Gastrocnemius medialis (tissue), 4 donors: ENCODE data around the gene MAP3K12. TPM values are rescaled to one million over a fixed set of nuclear protein-coding genes. Genes with fewer than 3 reads are reported as not detected.

Experiments
- ATAC-seq, 2 donors: fragments of 150-250 bp; one replicate each; pipeline ENCODE4 v1.9.1; 2016
- DNase-seq, 2 donors: peaks; one replicate each; pipeline ENCODE4 v3.0.0-alpha.2; 2019
- H3K27ac ChIP-seq, 4 donors: fragments of 200-600 bp; sonication (generic); 1 replicate in 1 of 4; 2 replicates in 3 of 4; pipeline ENCODE4 v1.5.1; 2016 to 2018; ENCODE audit warnings: mild to moderate bottlenecking in 2 of 4, moderate library complexity in 1 of 4
- H3K27me3 ChIP-seq, 3 donors: fragments of 200-600 bp; sonication (generic) in 2 of 3; 1 replicate in 1 of 3; 2 replicates in 2 of 3; pipeline versions ENCODE4 v1.5.1 to v1.6.0; 2016 to 2019; ENCODE audit warnings: mild to moderate bottlenecking in 1 of 3, moderate library complexity in 1 of 3
- H3K36me3 ChIP-seq, 2 donors: fragments of 200-600 bp; sonication (generic) in 1 of 2; one replicate each; pipeline ENCODE4 v1.5.1; 2017 to 2018
- H3K4me1 ChIP-seq, 2 donors: fragments of 200-600 bp; sonication (generic) in 1 of 2; one replicate each; pipeline ENCODE4 v1.5.1; 2016 to 2017; ENCODE audit warnings: mild to moderate bottlenecking in 2 of 2
- H3K4me3 ChIP-seq, 4 donors: fragments of 200-600 bp; sonication (generic) in 3 of 4; 1 replicate in 1 of 4; 2 replicates in 3 of 4; pipeline ENCODE4 v1.5.1; 2016 to 2019; ENCODE audit warnings: mild to moderate bottlenecking in 2 of 4
- H3K9me3 ChIP-seq, 3 donors: fragments of 200-600 bp; sonication (generic) in 2 of 3; 1 replicate in 1 of 3; 2 replicates in 2 of 3; pipeline ENCODE4 v1.5.1; 2016 to 2019
- CTCF ChIP-seq, 5 experiments: fragments of 450-650 bp in 3 of 5; fragments of 200-600 bp in 2 of 5; sonication (generic) in 2 of 5; IDR thresholded peaks in 4 of 5; conservative IDR thresholded peaks in 1 of 5; 1 replicate in 4 of 5; 2 replicates in 1 of 5; pipeline ENCODE4 v1.5.1; 2016 to 2019; ENCODE audit warnings: antibody characterized with exemption in 5 of 5, mild to moderate bottlenecking in 3 of 5, moderate library complexity in 3 of 5
- POLR2A ChIP-seq, 2 donors: fragments of 450-650 bp; IDR thresholded peaks; one replicate each; pipeline ENCODE4 v1.6.1; 2017; ENCODE audit warnings: antibody characterized with exemption in 2 of 2, mild to moderate bottlenecking in 2 of 2, moderate library complexity in 2 of 2
- in situ Hi-C, 4 donors: fragments of 200-750 bp; cut with MboI; loops; one replicate each; pipeline versions ENCODE4 v1.15.0 to v1.8.0; 2017; ENCODE audit warnings: low sequenced_read_pairs in 4 of 4
- intact Hi-C: fragments of 100-400 bp; cut with DNase I; formaldehyde crosslinking; loops from one replicate; pipeline ENCODE4 v1.15.1; 2023; ENCODE audit warnings: low total_unique reads
- total RNA-seq, 4 donors: library from RNA; depleted of rRNA; stranded (reverse); fragments of >200 nt; gene quantifications; one replicate each; pipeline versions ENCODE4 v1.1.0 to v1.2.3, GENCODE V29; 2016

The MAP3K12 gene
- total RNA-seq, 4 donors from 2014 or later: 1.1 to 9.9 (median 3.8) TPM

GRCh38 chr12:53504004-53504920, 5.0 kb upstream of the MAP3K12 start:
- TF ChIP-seq POLR2A (IDR thresholded peaks at IDR 0.05) (no peak), CTCF (IDR thresholded peaks at IDR 0.05 in 4 of 5, conservative IDR thresholded peaks at IDR 0.05 in 1 of 5) (no peak)
- no peaks in the 10 kb centered on the region for H3K27me3 ChIP-seq
- in situ Hi-C loops: loop anchor here in 2 of 4 donors (10.0 kb wide), 2 partner anchors 59 to 179 kb away; partner anchors contain the start of genes AAAS (in 1 of the 2) and PRR13 (in 1 of the 2)
- peak overlapping the region in 3 of 4 donors; percentile 69 to 90 (median 75) for H3K27ac ChIP-seq
- H3K4me1 ChIP-seq: peaks cover 23 to 27% of the 10 kb centered on the region in 2 donors
- H3K36me3 ChIP-seq: peaks cover 0 to 19% of the 10 kb centered on the region in 2 donors
- no peak overlapping the region for H3K4me3 ChIP-seq
- intact Hi-C loops: loop anchor here (5.0 kb wide), 1 partner anchor 287 kb away; no protein-coding TSS in a partner anchor
- DNase-seq: no peak
- no peaks in the 10 kb centered on the region for H3K9me3 ChIP-seq
- ATAC-seq: no peak

DNA sequence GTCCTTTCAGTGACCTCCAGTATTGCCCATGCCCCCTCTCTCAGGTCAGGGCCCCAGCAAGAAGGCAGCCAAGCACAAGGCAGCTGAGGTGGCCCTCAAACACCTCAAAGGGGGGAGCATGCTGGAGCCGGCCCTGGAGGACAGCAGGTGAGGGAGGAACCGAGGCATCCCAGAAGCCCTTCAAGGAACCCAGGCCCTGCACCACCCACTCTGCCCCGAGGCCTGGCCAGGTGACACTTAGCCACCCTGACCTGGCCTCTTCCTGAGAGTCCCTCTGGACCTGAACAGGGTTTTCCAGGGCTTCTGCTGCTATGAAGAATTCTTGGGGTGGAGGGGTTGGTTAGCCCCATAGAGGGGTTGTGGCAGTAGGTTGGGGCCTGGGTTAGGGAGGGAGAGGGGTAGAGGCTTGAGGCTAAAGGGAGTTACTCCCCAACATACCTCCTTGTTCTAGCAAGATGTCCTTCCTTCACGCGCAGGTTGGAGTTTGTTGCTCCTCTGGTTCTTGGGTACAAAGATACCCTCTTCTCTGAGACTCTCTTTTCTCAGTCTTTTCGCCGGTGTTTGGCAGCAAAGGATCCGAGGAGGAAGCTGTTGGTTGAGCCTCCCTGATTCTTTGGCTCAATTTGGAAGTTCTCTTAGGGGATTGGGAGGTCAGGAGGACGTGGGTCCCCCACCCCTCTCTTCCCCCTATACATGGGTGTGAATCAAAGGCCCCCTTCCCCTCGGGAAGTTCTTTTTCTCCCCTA, 3.9 kb upstream of the MAP3K12 start:
- Histone ChIP-seq H3K27ac (peak overlapping the region in 2 of 4 donors; percentile 90 to 97), H3K4me1 (peaks cover 24 to 25% of the 10 kb centered on the region in 2 donors), H3K9me3 (no peaks in the 10 kb centered on the region), H3K36me3 (peaks cover 0 to 19% of the 10 kb centered on the region in 2 donors), H3K27me3 (no peaks in the 10 kb centered on the region), H3K4me3 (no peak overlapping the region)
- ATAC-seq (no peak), DNase-seq (no peak)
- in situ Hi-C loops (loop anchor here in 2 of 4 donors (10.0 kb wide), 2 partner anchors 58 to 178 kb away; partner anchors contain the start of genes AAAS (in 1 of the 2) and PRR13 (in 1 of the 2)), intact Hi-C loops (loop anchor here (5.0 kb wide), 1 partner anchor 286 kb away; no protein-coding TSS in a partner anchor)
- no peak for TF ChIP-seq POLR2A (IDR thresholded peaks at IDR 0.05)

DNA sequence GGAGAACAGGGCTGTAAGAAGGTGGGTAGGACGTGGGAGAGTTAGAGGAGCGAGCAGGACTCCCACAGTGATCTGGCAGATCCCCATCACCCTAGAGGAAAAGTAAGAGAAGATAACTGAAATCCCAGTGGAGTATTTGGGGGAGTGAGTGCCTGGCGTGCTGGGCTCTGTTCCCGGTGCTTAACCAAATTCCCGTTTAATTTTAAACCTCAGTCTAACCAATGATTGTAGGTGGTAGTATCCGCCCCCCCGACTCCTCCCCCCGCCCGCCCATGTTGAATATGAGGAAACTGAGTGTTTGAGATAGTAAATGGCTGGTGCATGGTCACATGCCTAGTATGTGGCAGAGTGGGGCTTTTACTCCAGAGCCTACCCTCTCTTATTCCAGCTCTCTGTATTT, 3.1 kb upstream of the MAP3K12 start:
- ATAC-seq: no peak
- H3K4me1 ChIP-seq: peaks cover 24 to 25% of the 10 kb centered on the region in 2 donors
- H3K27ac ChIP-seq: peak overlapping the region; percentile 90 to 97 (median 92)
- H3K4me3 ChIP-seq: peak overlapping the region in 2 of 4 donors; percentile 82
- DNase-seq: no peak
- H3K36me3 ChIP-seq: peaks cover 0 to 18% of the 10 kb centered on the region in 2 donors
- H3K9me3 ChIP-seq: no peaks in the 10 kb centered on the region
- TF ChIP-seq CTCF (IDR thresholded peaks at IDR 0.05 in 4 of 5, conservative IDR thresholded peaks at IDR 0.05 in 1 of 5) (no peak), POLR2A (IDR thresholded peaks at IDR 0.05) (no peak)
- H3K27me3 ChIP-seq: no peaks in the 10 kb centered on the region
- in situ Hi-C loops (loop anchor here in 2 of 4 donors (10.0 kb wide), 2 partner anchors 58 to 178 kb away; partner anchors contain the start of genes AAAS (in 1 of the 2) and PRR13 (in 1 of the 2)), intact Hi-C loops (loop anchor here (5.0 kb wide), 1 partner anchor 285 kb away; no protein-coding TSS in a partner anchor)

- no peaks in the 10 kb centered on the region for H3K9me3 ChIP-seq
- TF ChIP-seq CTCF (IDR thresholded peaks at IDR 0.05 in 4 of 5, conservative IDR thresholded peaks at IDR 0.05 in 1 of 5) (no peak), POLR2A (IDR thresholded peaks at IDR 0.05) (no peak)
- H3K4me1 ChIP-seq: peaks cover 24 to 25% of the 10 kb centered on the region in 2 donors
- H3K36me3 ChIP-seq: peaks cover 0 to 12% of the 10 kb centered on the region in 2 donors
- H3K27ac ChIP-seq: peak overlapping the region; percentile 90 to 97 (median 92)
- H3K27me3 ChIP-seq: no peaks in the 10 kb centered on the region
- intact Hi-C loops (loop anchor here (1.0 to 5.0 kb wide), 4 partner anchors 49 to 284 kb away; partner anchors contain the start of genes PCBP2 and SP1), in situ Hi-C loops (loop anchor here in 2 of 4 donors (10.0 kb wide), 2 partner anchors 57 to 177 kb away; partner anchors contain the start of genes AAAS (in 1 of the 2) and PRR13 (in 1 of the 2))
- peak overlapping the region; percentile 66 to 84 (median 82) for H3K4me3 ChIP-seq
- DNase-seq (no peak), ATAC-seq (no peak)
These were observed 2.4 kb upstream of the MAP3K12 start for GRCh38 chr12:53501615-53502181.
